ENCODE measurements around the gene MAP3K4. TPM values are rescaled to one million over a fixed set of nuclear protein-coding genes. Genes with fewer than 3 reads are reported as not detected.

Gene MAP3K4
- total and polyA plus RNA-seq, 2 of the 8 experiments (the other 6 are each of a cell fraction or from before 2014, with no cell fraction given) = 16.6 to 51.6 TPM

- no peak overlapping the region for H3K4ac ChIP-seq (replicated peaks; ENCODE audit: insufficient read length, low read depth, low read length)
- H3K18ac ChIP-seq (ENCODE audit: extremely low read depth, low read length) = no peak overlapping the region
- no peak overlapping the region for H2BK12ac ChIP-seq (ENCODE audit: low read depth, low read length)
- no peak overlapping the region for H2BK5ac ChIP-seq (ENCODE audit: low read depth, low read length)
- no peak overlapping the region for H2AK5ac ChIP-seq (ENCODE audit: low read depth, low read length)
- no peaks in the 10 kb centered on the region for H3K27me3 ChIP-seq (replicated peaks in 1 of 4; ENCODE audit: control insufficient read depth in 3 of 4, extremely low read depth in 1 of 4, insufficient read depth in 3 of 4, low read length in 3 of 4)
- CTCF ChIA-PET (ENCODE audit: partially characterized antibody) = interaction anchor here (2.9 to 3.6 kb wide), 2 partner anchors 174 to 270 kb away, joined by 13 to 38 read pairs; no protein-coding TSS in a partner anchor
- H3K9ac ChIP-seq (replicated peaks in 1 of 4; ENCODE audit: extremely low read depth in 1 of 4, low read depth in 3 of 4, low read length in 3 of 4) = no peak overlapping the region
- H3K79me2 ChIP-seq (ENCODE audit: control insufficient read depth in 1 of 2, insufficient read depth in 2 of 2, low read length in 2 of 2) = no peaks in the 10 kb centered on the region
- no peaks in the 10 kb centered on the region for H3K23me2 ChIP-seq (ENCODE audit: low read depth, low read length)
- H2BK15ac ChIP-seq (ENCODE audit: low read length) = no peak overlapping the region
- peaks cover 11 to 41% (median 20%) of the 10 kb centered on the region in 4 experiments for H3K36me3 ChIP-seq (ENCODE audit: control insufficient read depth in 2 of 4, insufficient read depth in 4 of 4, low read length in 3 of 4)
- H2AFZ ChIP-seq (ENCODE audit: low read length) = no peak overlapping the region
- no peak overlapping the region for H3K23ac ChIP-seq (ENCODE audit: insufficient read length)
- POLR2A ChIA-PET (ENCODE audit: partially characterized antibody) = no interaction called here
- no peak for TF ChIP-seq YY1 (IDR thresholded peaks at IDR 0.05; ENCODE audit: low read depth, low read length)
- no peak for TF ChIP-seq SP4 (IDR thresholded peaks at IDR 0.05; ENCODE audit: low read length)
- no peak for TF ChIP-seq USF2 (IDR thresholded peaks at IDR 0.05; ENCODE audit: low read length)
- TF ChIP-seq BACH1 (IDR thresholded peaks at IDR 0.05; ENCODE audit: low read length) = no peak
- no peak for TF ChIP-seq CREB1 (IDR thresholded peaks at IDR 0.05)
- no peaks in the 10 kb centered on the region for H3K79me1 ChIP-seq (ENCODE audit: low read depth, low read length)
- no peaks in the 10 kb centered on the region for H3K4me1 ChIP-seq (replicated peaks in 1 of 4; ENCODE audit: control insufficient read depth in 3 of 4, insufficient read depth in 4 of 4, low read length in 3 of 4)
- no peak overlapping the region for H3K14ac ChIP-seq (ENCODE audit: insufficient read length)
- DNase-seq (ENCODE audit: low read depth in 1 of 2, low spot score in 2 of 2) (no peak), FAIRE-seq (no peak)
- no peak overlapping the region for H3K4me2 ChIP-seq (ENCODE audit: insufficient read depth in 1 of 2, low read depth in 2 of 2, low read length in 2 of 2)
- H2BK120ac ChIP-seq (replicated peaks; ENCODE audit: low read depth, low read length) = no peak overlapping the region
- H3K4me3 ChIP-seq (ENCODE audit: extremely low read depth in 1 of 4, insufficient read depth in 2 of 4, low read depth in 3 of 4, low read length in 4 of 4) = no peak overlapping the region
- no peak overlapping the region for H4K91ac ChIP-seq (replicated peaks; ENCODE audit: insufficient read length, low read length)
- no peak overlapping the region for H4K5ac ChIP-seq (ENCODE audit: insufficient read length, low read depth, low read length)
- 94% methylated on average over 4 of the region's 4 CpGs; no CpG with 5 or more reads in 1 of the 2 experiments for WGBS, 2 experiments (ENCODE audit: extremely low coverage in 1 of 2, insufficient coverage in 1 of 2, insufficient read length in 1 of 2, insufficient replicate concordance in 2 of 2, low coverage in 1 of 2, low lambda C conversion rate in 2 of 2, missing lambda C conversion rate in 1 of 2)
- no peaks in the 10 kb centered on the region for H3K9me3 ChIP-seq (ENCODE audit: insufficient read depth in 2 of 2, low read depth in 1 of 2, low read length in 1 of 2)
- no peaks in the 10 kb centered on the region for H4K20me1 ChIP-seq (replicated peaks in 1 of 2; ENCODE audit: control insufficient read depth in 1 of 2, insufficient read depth in 2 of 2, low read length in 2 of 2)
- H3K27ac ChIP-seq (ENCODE audit: low read depth, low read length) = no peak overlapping the region
- no peak overlapping the region for H3K56ac ChIP-seq (replicated peaks; ENCODE audit: insufficient read length, low read depth, low read length)
- H2BK20ac ChIP-seq (ENCODE audit: low read length) = no peak overlapping the region
- no peak overlapping the region for H4K8ac ChIP-seq (ENCODE audit: extremely low read depth, insufficient read depth, low read length)
Measured at GRCh38 chr6:161103475-161103874, 111.9 kb downstream of the MAP3K4 start.
